ENCODE results near the gene IPO4.
"Not testable (repeated sequence)": the region's sequence is repeated elsewhere in the genome, so short reads cannot be mapped to it uniquely, and the experiment has no call there.

The IPO4 gene

GRCh38 chr14:24204163-24205146 is 15.8 kb upstream of the IPO4 start:
- no peak overlapping the region for H3K27ac ChIP-seq
- TF ChIP-seq ZFX (IDR thresholded peaks at IDR 0.05; ENCODE audit: borderline replicate concordance) (no peak), CTCF (IDR thresholded peaks at IDR 0.05) (no peak)

GRCh38 chr14:24203249-24203886 is 14.8 kb upstream of the IPO4 start:
- H3K27ac ChIP-seq = not testable (repeated sequence)

- H3K27ac ChIP-seq = not testable (repeated sequence)
Measured at GRCh38 chr14:24202538-24202937, 13.9 kb upstream of the IPO4 start.

- no peak overlapping the region for H3K27ac ChIP-seq
- TF ChIP-seq ZFX (IDR thresholded peaks at IDR 0.05; ENCODE audit: borderline replicate concordance) = no peak
- TF ChIP-seq CTCF (IDR thresholded peaks at IDR 0.05) = no peak
Measured at GRCh38 chr14:24198814-24199524, 10.4 kb upstream of the IPO4 start.

- peak overlapping the region; percentile 92 for H3K27ac ChIP-seq
- TF ChIP-seq ZFX (IDR thresholded peaks at IDR 0.05; ENCODE audit: borderline replicate concordance) (no peak), CTCF (IDR thresholded peaks at IDR 0.05) (no peak)
Measured at GRCh38 chr14:24197056-24197450, 8.4 kb upstream of the IPO4 start.

- H3K27ac ChIP-seq = peak overlapping the region; percentile 92
- TF ChIP-seq CTCF (IDR thresholded peaks at IDR 0.05) (no peak), ZFX (IDR thresholded peaks at IDR 0.05; ENCODE audit: borderline replicate concordance) (no peak)
Measured at GRCh38 chr14:24196071-24197055, 7.7 kb upstream of the IPO4 start.

GRCh38 chr14:24195186-24196070 is 6.8 kb upstream of the IPO4 start, which contains the start of gene TM9SF1:
TM9SF1 (minus strand) TSS chr14:24195441; CDS start chr14:24195019, 422 bp downstream.
- no peak for TF ChIP-seq CTCF (IDR thresholded peaks at IDR 0.05)
- no peak for TF ChIP-seq ZFX (IDR thresholded peaks at IDR 0.05; ENCODE audit: borderline replicate concordance)
- peak within 1 kb of the TSS; percentile 92 for H3K27ac ChIP-seq

Data from 22Rv1 (cell line).